HCT116 (cell line): ENCODE measurements around the gene MAP2K3. TPM values are rescaled to one million over a fixed set of nuclear protein-coding genes. Genes with fewer than 3 reads are reported as not detected.

Experiments
- ATAC-seq: fragments of 200-7000 bp; cut with Tn5 transposase; 2 replicates; pipeline ENCODE4 v1.9.1; 2020; ENCODE audit warnings: mild to moderate bottlenecking, moderate library complexity
- BruUV-seq: library from RNA; stranded (reverse); fragments of 400-500 nt; replicated peaks from 2 replicates; lab custom pipeline; 2021; lab: Mats Ljungman, UMichigan
- CTCF ChIA-PET: fragments of 300-600 bp; sonication (Branson Sonifier 250); formaldehyde crosslinking; loops from one replicate; lab custom pipeline; 2021; ENCODE audit warnings: antibody characterized with exemption; lab: Charles Lee
- POLR2A ChIA-PET: fragments of 300-600, 350-600 bp; sonication (Branson Sonifier 250); formaldehyde crosslinking; loops from one replicate; lab custom pipeline; 2021; ENCODE audit warnings: antibody characterized with exemption; lab: Charles Lee
- RAD21 ChIA-PET, 2 experiments: fragments of 300-600 bp; sonication (Branson Sonifier 250); formaldehyde crosslinking; loops; one replicate each; lab custom pipeline; 2023; ENCODE audit warnings: low total read pairs in 2 of 2; ENCODE audit not compliant: uncharacterized antibody in 2 of 2, unreplicated experiment in 2 of 2, low non-redundant PET in 1 of 2; lab: Charles Lee
- DNase-seq: peaks from one replicate; pipeline ENCODE4 v3.0.0-alpha.2; 2010; ENCODE audit warnings: low read depth, low spot score
- H2AFZ ChIP-seq: fragments of 200-600 bp; shearing (Covaris generic), sonication (generic); 2 replicates; pipeline ENCODE4 v1.6.1; 2017; ENCODE audit warnings: low read depth, mixed run types, mixed read lengths, antibody characterized with exemption, low read length; ENCODE audit not compliant: poor library complexity, severe bottlenecking
- H3K27ac ChIP-seq: 2 replicates; pipeline ENCODE4 v1.5.1; 2012; ENCODE audit warnings: low read depth, low read length
- H3K27me3 ChIP-seq: fragments of 200-600 bp; sonication (generic); 2 replicates; pipeline ENCODE4 v1.6.1; 2016; ENCODE audit warnings: mixed run types, low read length, mixed read lengths; ENCODE audit not compliant: insufficient read depth
- H3K36me3 ChIP-seq, 2 experiments: fragments of 200-500 bp in 1 of 2; fragments of 200-600 bp in 1 of 2; sonication (Bioruptor generic) in 1 of 2; sonication (generic) in 1 of 2; 2 replicates each; pipeline versions ENCODE4 v1.5.1 to v1.6.1; 2014 to 2016; ENCODE audit warnings: low read length in 2 of 2, inconsistent platforms in 1 of 2, mixed read lengths in 1 of 2, mixed run types in 1 of 2; ENCODE audit not compliant: insufficient read depth in 2 of 2, control insufficient read depth in 1 of 2
- H3K4me1 ChIP-seq, 2 experiments: fragments of 200-600 bp in 1 of 2; sonication (generic) in 1 of 2; 2 replicates each; pipeline versions ENCODE4 v1.5.1 to v1.6.1; 2012 to 2017; ENCODE audit warnings: low read length in 2 of 2, inconsistent platforms in 1 of 2, mild to moderate bottlenecking in 1 of 2, mixed read lengths in 1 of 2, mixed run types in 1 of 2, moderate library complexity in 1 of 2; ENCODE audit not compliant: insufficient read depth in 2 of 2, control insufficient read depth in 1 of 2
- H3K4me2 ChIP-seq: fragments of 200-600 bp; sonication (generic); 2 replicates; pipeline ENCODE4 v1.6.1; 2017; ENCODE audit warnings: mixed run types, low read length, mixed read lengths
- H3K4me3 ChIP-seq, 2 experiments: fragments of 200-600 bp in 1 of 2; sonication (generic) in 1 of 2; replicated peaks in 1 of 2; 2 replicates each; pipeline ENCODE4 v1.5.1; 2011 to 2016; ENCODE audit warnings: low read length in 2 of 2, control low read depth in 1 of 2, low read depth in 1 of 2, mild to moderate bottlenecking in 1 of 2, mixed read lengths in 1 of 2, mixed run types in 1 of 2
- H3K79me2 ChIP-seq: fragments of 200-600 bp; sonication (generic); 2 replicates; pipeline ENCODE4 v1.6.1; 2017; ENCODE audit warnings: mild to moderate bottlenecking, mixed run types, low read length, moderate library complexity, mixed read lengths; ENCODE audit not compliant: insufficient read depth
- H3K9ac ChIP-seq: fragments of 200-600 bp; sonication (generic); 2 replicates; pipeline ENCODE4 v1.6.1; 2016; ENCODE audit warnings: low read length, mixed read lengths
- H3K9me2 ChIP-seq: fragments of 200-600 bp; sonication (generic), shearing (Covaris generic); 2 replicates; pipeline ENCODE4 v1.6.1; 2017; ENCODE audit warnings: mixed run types, mild to moderate bottlenecking, moderate library complexity; ENCODE audit not compliant: insufficient read depth
- H3K9me3 ChIP-seq, 2 experiments: fragments of 200-500 bp in 1 of 2; fragments of 200-600 bp in 1 of 2; sonication (Bioruptor generic) in 1 of 2; sonication (generic) in 1 of 2; 2 replicates each; pipeline ENCODE4 v1.6.1; 2014 to 2017; ENCODE audit warnings: low read length in 2 of 2, mixed read lengths in 2 of 2, inconsistent platforms in 1 of 2, low read depth in 1 of 2, mild to moderate bottlenecking in 1 of 2, mixed run types in 1 of 2, moderate library complexity in 1 of 2; ENCODE audit not compliant: control insufficient read depth in 1 of 2, insufficient read depth in 1 of 2
- H4K20me1 ChIP-seq: fragments of 200-600 bp; sonication (generic), shearing (Covaris generic); 2 replicates; pipeline ENCODE4 v1.6.1; 2017; ENCODE audit warnings: mixed run types, mild to moderate bottlenecking, moderate library complexity; ENCODE audit not compliant: insufficient read depth
- CBX3 ChIP-seq: IDR thresholded peaks from 2 replicates; pipeline ENCODE4 v1.6.1; 2012; ENCODE audit warnings: low read depth
- CEBPB ChIP-seq: IDR thresholded peaks from 2 replicates; pipeline ENCODE4 v1.6.1; 2012; ENCODE audit warnings: low read depth
- EGR1 ChIP-seq: IDR thresholded peaks from 2 replicates; pipeline ENCODE4 v1.6.1; 2012; ENCODE audit warnings: low read depth
- ELF1 ChIP-seq: IDR thresholded peaks from 2 replicates; pipeline ENCODE4 v1.6.1; 2012; ENCODE audit warnings: low read depth, borderline replicate concordance
- EZH2 ChIP-seq: fragments of 200-600 bp; sonication (generic); IDR thresholded peaks from 2 replicates; pipeline ENCODE4 v1.6.1; 2017; ENCODE audit warnings: antibody characterized with exemption, mixed run types
- FOSL1 ChIP-seq: IDR thresholded peaks from 2 replicates; pipeline ENCODE4 v1.6.1; 2012; ENCODE audit warnings: low read depth
- JUND ChIP-seq: IDR thresholded peaks from 2 replicates; pipeline ENCODE4 v1.6.1; 2012
- POLR2A ChIP-seq: IDR thresholded peaks from 2 replicates; pipeline ENCODE4 v1.7.0; 2011; ENCODE audit warnings: borderline replicate concordance; ENCODE audit not compliant: insufficient read depth, insufficient read length; ENCODE audit errors: extremely low read depth
- POLR2AphosphoS5 ChIP-seq: IDR thresholded peaks from 2 replicates; pipeline ENCODE4 v1.6.1; 2011; ENCODE audit warnings: mild to moderate bottlenecking, low read depth, low read length, moderate library complexity
- RAD21 ChIP-seq: IDR thresholded peaks from 2 replicates; pipeline ENCODE4 v1.6.1; 2012; ENCODE audit warnings: low read depth, mild to moderate bottlenecking
- SIN3A ChIP-seq: IDR thresholded peaks from 2 replicates; pipeline ENCODE4 v1.6.1; 2012; ENCODE audit warnings: low read depth
- SP1 ChIP-seq: IDR thresholded peaks from 2 replicates; pipeline ENCODE4 v1.6.1; 2012; ENCODE audit warnings: low read depth
- SRF ChIP-seq: IDR thresholded peaks from 2 replicates; pipeline ENCODE4 v1.6.1; 2012; ENCODE audit warnings: low read depth
- TCF7L2 ChIP-seq: IDR thresholded peaks from 2 replicates; pipeline ENCODE4 v1.7.0; 2011; ENCODE audit warnings: borderline replicate concordance, inconsistent platforms; ENCODE audit not compliant: insufficient read depth, insufficient read length; ENCODE audit errors: extremely low read depth
- YY1 ChIP-seq: IDR thresholded peaks from 2 replicates; pipeline ENCODE4 v1.6.1; 2011; ENCODE audit warnings: low read length, low read depth, moderate library complexity, mild to moderate bottlenecking; ENCODE audit not compliant: insufficient replicate concordance; ENCODE audit errors: extremely low read depth
- ZFX ChIP-seq: fragments of 450-650 bp; IDR thresholded peaks from 2 replicates; pipeline ENCODE4 v1.6.1; 2017
- ZNF274 ChIP-seq: fragments of 200-500 bp; sonication (Bioruptor generic); IDR thresholded peaks from 2 replicates; pipeline ENCODE4 v1.6.1; 2014; ENCODE audit warnings: mild to moderate bottlenecking, low read depth, low read length, inconsistent platforms
- intact Hi-C: fragments of 100-400 bp; cut with micrococcal nuclease; formaldehyde crosslinking; loops from 2 replicates; pipeline ENCODE4 v1.10.0; 2022
- total RNA-seq: library from RNA; stranded (reverse); gene quantifications from one replicate; pipeline ENCODE4 v1.2.1, GENCODE V29; 2021; ENCODE audit not compliant: unreplicated experiment
- TF ChIP-seq, protein P1 (sequence below): IDR thresholded peaks from 2 replicates; pipeline ENCODE4 v1.6.1; 2011; ENCODE audit warnings: mild to moderate bottlenecking, low read length, moderate library complexity; ENCODE audit not compliant: insufficient replicate concordance; ENCODE audit errors: extremely low read depth
- TF ChIP-seq, protein P2 (sequence below): IDR thresholded peaks from 2 replicates; pipeline ENCODE4 v1.6.1; 2012; ENCODE audit warnings: low read depth
- TF ChIP-seq, protein P3 (sequence below), 3 experiments: fragments of 200-600 bp in 1 of 3; sonication (generic) in 1 of 3; IDR thresholded peaks in 2 of 3; conservative IDR thresholded peaks in 1 of 3; 2 replicates each; pipeline ENCODE4 v1.5.1; 2012 to 2017; ENCODE audit warnings: low read depth in 2 of 3, low read length in 2 of 3, antibody characterized with exemption in 1 of 3, borderline replicate concordance in 1 of 3, control low read depth in 1 of 3, mild to moderate bottlenecking in 1 of 3, mixed read lengths in 1 of 3, mixed run types in 1 of 3, moderate library complexity in 1 of 3; ENCODE audit not compliant: insufficient read depth in 1 of 3

Gene MAP2K3
- total RNA-seq, 1 experiment from 2014 or later: 96.7 TPM

DNA sequence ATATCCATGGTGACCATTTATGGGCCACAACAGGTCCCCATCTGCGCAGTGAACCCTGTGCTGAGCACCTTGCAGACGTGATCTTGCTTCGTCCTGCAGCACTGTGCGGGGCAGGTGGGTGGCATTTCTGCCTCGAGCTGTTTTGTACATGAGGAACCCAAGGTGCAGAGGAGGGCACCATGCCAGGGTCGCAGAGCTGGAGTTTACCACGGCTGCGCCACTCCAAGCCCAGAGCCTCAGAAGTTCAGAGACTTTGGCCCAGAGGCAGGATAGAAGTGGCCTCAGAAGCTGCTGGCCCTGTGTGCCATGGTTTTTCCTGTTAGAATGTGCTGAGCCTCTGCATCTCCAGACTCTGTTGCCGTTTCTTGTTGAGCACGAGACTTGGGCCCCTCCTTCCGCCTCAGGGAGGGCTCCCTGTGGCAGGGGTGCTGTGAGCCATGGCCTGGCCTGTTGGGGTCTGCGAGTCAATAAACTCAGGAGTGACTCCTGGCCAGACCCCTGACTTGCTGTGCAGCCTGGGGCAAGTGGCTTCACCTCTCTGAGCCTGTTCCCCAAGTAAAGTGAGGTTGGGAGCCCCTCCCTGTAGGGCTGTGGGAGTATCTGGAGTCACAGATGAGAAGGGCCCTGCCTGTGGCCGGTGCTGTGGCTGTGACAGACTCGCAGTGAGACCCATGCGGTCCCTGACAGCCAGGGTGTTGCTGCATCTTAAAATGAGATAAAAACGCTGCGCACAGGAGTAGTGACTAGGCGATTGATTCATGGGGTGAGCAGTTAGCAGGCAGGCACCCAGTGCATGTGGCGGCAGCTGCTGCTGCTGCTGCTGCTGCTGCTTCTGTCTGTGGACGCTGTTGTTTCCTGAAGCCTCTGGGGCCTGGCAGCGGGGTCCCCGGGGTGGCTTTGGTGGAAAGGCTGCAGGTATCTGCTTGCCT, 11.8 kb downstream of the MAP2K3 start:
- no peaks in the 10 kb centered on the region; a peak in 1 of 4 replicates for H3K4me1 ChIP-seq
- H3K27ac ChIP-seq: no peak overlapping the region
- POLR2A ChIA-PET: interaction anchor here (1.0 kb wide), 1 partner anchor 9 kb away, joined by 4 read pairs; no protein-coding TSS in a partner anchor
- no TSS peak for BruUV-seq
- no peak overlapping the region for H3K4me2 ChIP-seq
- no peak overlapping the region for H3K9ac ChIP-seq
- no peaks in the 10 kb centered on the region; the same call in 1 of the 2 replicates for H4K20me1 ChIP-seq
- DNase-seq: no peak
- intact Hi-C loops: no loop called here
- no peaks in the 10 kb centered on the region for H3K9me2 ChIP-seq
- CTCF ChIA-PET: no interaction called here
- RAD21 ChIA-PET: no interaction called here
- H3K79me2 ChIP-seq: peaks cover 79% of the 10 kb centered on the region
- peaks cover 15 to 39% of the 10 kb centered on the region in 2 experiments for H3K36me3 ChIP-seq
- peaks cover 0 to 3% of the 10 kb centered on the region in 2 experiments; a peak in 1 of 4 replicates for H3K9me3 ChIP-seq
- ATAC-seq: no peak
- H3K27me3 ChIP-seq: no peaks in the 10 kb centered on the region
- H3K4me3 ChIP-seq: no peak overlapping the region
- H2AFZ ChIP-seq: no peak overlapping the region
- TF ChIP-seq POLR2AphosphoS5: no peak
- no peak for TF ChIP-seq POLR2A
- TF ChIP-seq TCF7L2: no peak
- no peak for TF ChIP-seq EZH2
- TF ChIP-seq, protein P1, sequence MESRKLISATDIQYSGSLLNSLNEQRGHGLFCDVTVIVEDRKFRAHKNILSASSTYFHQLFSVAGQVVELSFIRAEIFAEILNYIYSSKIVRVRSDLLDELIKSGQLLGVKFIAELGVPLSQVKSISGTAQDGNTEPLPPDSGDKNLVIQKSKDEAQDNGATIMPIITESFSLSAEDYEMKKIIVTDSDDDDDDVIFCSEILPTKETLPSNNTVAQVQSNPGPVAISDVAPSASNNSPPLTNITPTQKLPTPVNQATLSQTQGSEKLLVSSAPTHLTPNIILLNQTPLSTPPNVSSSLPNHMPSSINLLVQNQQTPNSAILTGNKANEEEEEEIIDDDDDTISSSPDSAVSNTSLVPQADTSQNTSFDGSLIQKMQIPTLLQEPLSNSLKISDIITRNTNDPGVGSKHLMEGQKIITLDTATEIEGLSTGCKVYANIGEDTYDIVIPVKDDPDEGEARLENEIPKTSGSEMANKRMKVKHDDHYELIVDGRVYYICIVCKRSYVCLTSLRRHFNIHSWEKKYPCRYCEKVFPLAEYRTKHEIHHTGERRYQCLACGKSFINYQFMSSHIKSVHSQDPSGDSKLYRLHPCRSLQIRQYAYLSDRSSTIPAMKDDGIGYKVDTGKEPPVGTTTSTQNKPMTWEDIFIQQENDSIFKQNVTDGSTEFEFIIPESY: no peak
- no peak for TF ChIP-seq FOSL1
- TF ChIP-seq ZNF274: no peak
- no peak for TF ChIP-seq CBX3
- no peak for TF ChIP-seq SP1
- no peak for TF ChIP-seq SIN3A
- TF ChIP-seq, protein P2, sequence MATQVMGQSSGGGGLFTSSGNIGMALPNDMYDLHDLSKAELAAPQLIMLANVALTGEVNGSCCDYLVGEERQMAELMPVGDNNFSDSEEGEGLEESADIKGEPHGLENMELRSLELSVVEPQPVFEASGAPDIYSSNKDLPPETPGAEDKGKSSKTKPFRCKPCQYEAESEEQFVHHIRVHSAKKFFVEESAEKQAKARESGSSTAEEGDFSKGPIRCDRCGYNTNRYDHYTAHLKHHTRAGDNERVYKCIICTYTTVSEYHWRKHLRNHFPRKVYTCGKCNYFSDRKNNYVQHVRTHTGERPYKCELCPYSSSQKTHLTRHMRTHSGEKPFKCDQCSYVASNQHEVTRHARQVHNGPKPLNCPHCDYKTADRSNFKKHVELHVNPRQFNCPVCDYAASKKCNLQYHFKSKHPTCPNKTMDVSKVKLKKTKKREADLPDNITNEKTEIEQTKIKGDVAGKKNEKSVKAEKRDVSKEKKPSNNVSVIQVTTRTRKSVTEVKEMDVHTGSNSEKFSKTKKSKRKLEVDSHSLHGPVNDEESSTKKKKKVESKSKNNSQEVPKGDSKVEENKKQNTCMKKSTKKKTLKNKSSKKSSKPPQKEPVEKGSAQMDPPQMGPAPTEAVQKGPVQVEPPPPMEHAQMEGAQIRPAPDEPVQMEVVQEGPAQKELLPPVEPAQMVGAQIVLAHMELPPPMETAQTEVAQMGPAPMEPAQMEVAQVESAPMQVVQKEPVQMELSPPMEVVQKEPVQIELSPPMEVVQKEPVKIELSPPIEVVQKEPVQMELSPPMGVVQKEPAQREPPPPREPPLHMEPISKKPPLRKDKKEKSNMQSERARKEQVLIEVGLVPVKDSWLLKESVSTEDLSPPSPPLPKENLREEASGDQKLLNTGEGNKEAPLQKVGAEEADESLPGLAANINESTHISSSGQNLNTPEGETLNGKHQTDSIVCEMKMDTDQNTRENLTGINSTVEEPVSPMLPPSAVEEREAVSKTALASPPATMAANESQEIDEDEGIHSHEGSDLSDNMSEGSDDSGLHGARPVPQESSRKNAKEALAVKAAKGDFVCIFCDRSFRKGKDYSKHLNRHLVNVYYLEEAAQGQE: no peak
- no peak for TF ChIP-seq JUND
- TF ChIP-seq CEBPB: no peak
- TF ChIP-seq RAD21: no peak
- TF ChIP-seq ZFX: no peak
- TF ChIP-seq EGR1: no peak
- TF ChIP-seq SRF: no peak
- TF ChIP-seq YY1: no peak
- TF ChIP-seq, protein P3, sequence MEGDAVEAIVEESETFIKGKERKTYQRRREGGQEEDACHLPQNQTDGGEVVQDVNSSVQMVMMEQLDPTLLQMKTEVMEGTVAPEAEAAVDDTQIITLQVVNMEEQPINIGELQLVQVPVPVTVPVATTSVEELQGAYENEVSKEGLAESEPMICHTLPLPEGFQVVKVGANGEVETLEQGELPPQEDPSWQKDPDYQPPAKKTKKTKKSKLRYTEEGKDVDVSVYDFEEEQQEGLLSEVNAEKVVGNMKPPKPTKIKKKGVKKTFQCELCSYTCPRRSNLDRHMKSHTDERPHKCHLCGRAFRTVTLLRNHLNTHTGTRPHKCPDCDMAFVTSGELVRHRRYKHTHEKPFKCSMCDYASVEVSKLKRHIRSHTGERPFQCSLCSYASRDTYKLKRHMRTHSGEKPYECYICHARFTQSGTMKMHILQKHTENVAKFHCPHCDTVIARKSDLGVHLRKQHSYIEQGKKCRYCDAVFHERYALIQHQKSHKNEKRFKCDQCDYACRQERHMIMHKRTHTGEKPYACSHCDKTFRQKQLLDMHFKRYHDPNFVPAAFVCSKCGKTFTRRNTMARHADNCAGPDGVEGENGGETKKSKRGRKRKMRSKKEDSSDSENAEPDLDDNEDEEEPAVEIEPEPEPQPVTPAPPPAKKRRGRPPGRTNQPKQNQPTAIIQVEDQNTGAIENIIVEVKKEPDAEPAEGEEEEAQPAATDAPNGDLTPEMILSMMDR (IDR thresholded peaks at IDR 0.05 in 2 of 3, conservative IDR thresholded peaks at IDR 0.05 in 1 of 3; ENCODE audit: borderline replicate concordance in 1 of 3, insufficient read depth in 1 of 3, low read depth in 2 of 3, low read length in 2 of 3): no peak
- TF ChIP-seq ELF1: no peak
